Fibroblast of the aortic adventitia (primary cell): Measurements from ENCODE around the gene DNAJB12. TPM values are rescaled to one million over a fixed set of nuclear protein-coding genes. Genes with fewer than 3 reads are reported as not detected.
"Not testable (repeated sequence)": the region's sequence is repeated elsewhere in the genome, so short reads cannot be mapped to it uniquely, and the experiment has no call there.

ENCODE experiments used
- DNase-seq: peaks from one replicate; pipeline ENCODE4 v3.0.0-alpha.2; 2010; ENCODE audit warnings: low read depth
- H3K4me3 ChIP-seq: 2 replicates; pipeline ENCODE4 v1.5.1; 2011; ENCODE audit warnings: low read depth, mild to moderate bottlenecking, control low read depth, low read length, moderate library complexity
- CTCF ChIP-seq: IDR thresholded peaks from 2 replicates; pipeline ENCODE4 v1.5.1; 2011; ENCODE audit warnings: mild to moderate bottlenecking, low read length, control low read depth, inconsistent platforms; ENCODE audit not compliant: insufficient read depth
- total RNA-seq: library from RNA; depleted of rRNA; stranded (reverse); fragments of >200 nt; gene quantifications from 2 replicates; pipeline ENCODE4 v1.2.3, GENCODE V29; 2012; ENCODE audit warnings: low replicate concordance

DNAJB12 gene
- total RNA-seq, 1 donor: 24.5 TPM

- DNase-seq: no peak
- no peak for TF ChIP-seq CTCF
- H3K4me3 ChIP-seq: peak overlapping the region; percentile 99
Observed at GRCh38 chr10:72355214-72355555, 466 bp upstream of the DNAJB12 start.

GRCh38 chr10:72353965-72354355 is 759 bp downstream of the DNAJB12 start:
- peak overlapping the region; percentile 99 for H3K4me3 ChIP-seq
- TF ChIP-seq CTCF: no peak
- DNase-seq: peak; percentile 19

GRCh38 chr10:72353028-72353964 is 1.4 kb downstream of the DNAJB12 start:
- no peak for TF ChIP-seq CTCF
- peak; percentile 52 for DNase-seq
- H3K4me3 ChIP-seq: peak overlapping the region; percentile 99

- no peak for DNase-seq
- no peak overlapping the region for H3K4me3 ChIP-seq
- no peak for TF ChIP-seq CTCF
Observed at GRCh38 chr10:72351479-72351878, 3.2 kb downstream of the DNAJB12 start.

- TF ChIP-seq CTCF: no peak
- no peak overlapping the region for H3K4me3 ChIP-seq
- no peak for DNase-seq
Observed at GRCh38 chr10:72349438-72349837, 5.3 kb downstream of the DNAJB12 start.

- H3K4me3 ChIP-seq: no peak overlapping the region
- DNase-seq: no peak
Observed at GRCh38 chr10:72348282-72348681, 6.4 kb downstream of the DNAJB12 start.

GRCh38 chr10:72346117-72346516 is 8.6 kb downstream of the DNAJB12 start:
- not testable (repeated sequence) for DNase-seq, H3K4me3 ChIP-seq

More at GRCh38 chr10:72348282-72348681, 6.4 kb downstream of the DNAJB12 start:
- no peak for TF ChIP-seq CTCF
